Parathyroid adenoma (tissue), 2 donors: Measurements from ENCODE around the gene PITRM1.

Source experiments
- H2AFZ ChIP-seq: fragments of 300-600 bp; sonication (generic); one replicate; pipeline ENCODE4 v1.7.0; 2017; ENCODE audit warnings: antibody characterized with exemption, mild to moderate bottlenecking
- H3K27ac ChIP-seq: fragments of 300-600 bp; sonication (generic); one replicate; pipeline ENCODE4 v1.7.0; 2017
- H3K27me3 ChIP-seq: fragments of 300-600 bp; sonication (generic); one replicate; pipeline ENCODE4 v1.7.0; 2017; ENCODE audit warnings: low read length; ENCODE audit not compliant: control insufficient read depth, insufficient read depth
- H3K36me3 ChIP-seq: fragments of 300-600 bp; sonication (generic); one replicate; pipeline ENCODE4 v1.7.0; 2017; ENCODE audit warnings: low read length; ENCODE audit not compliant: control insufficient read depth, insufficient read depth
- H3K4me1 ChIP-seq: fragments of 300-600 bp; sonication (generic); one replicate; pipeline ENCODE4 v1.7.0; 2017; ENCODE audit warnings: control low read depth
- H3K4me2 ChIP-seq: fragments of 300-600 bp; sonication (generic); one replicate; pipeline ENCODE4 v1.7.0; 2017; ENCODE audit warnings: low read length
- H3K4me3 ChIP-seq: fragments of 300-600 bp; sonication (generic); one replicate; pipeline ENCODE4 v1.7.0; 2017; ENCODE audit warnings: low read depth, low read length
- H3K79me2 ChIP-seq: fragments of 300-600 bp; sonication (generic); one replicate; pipeline ENCODE4 v1.7.0; 2017; ENCODE audit warnings: control low read depth
- H3K9ac ChIP-seq: fragments of 300-600 bp; sonication (generic); one replicate; pipeline ENCODE4 v1.7.0; 2017; ENCODE audit warnings: mild to moderate bottlenecking
- H3K9me3 ChIP-seq: fragments of 300-600 bp; sonication (generic); one replicate; pipeline ENCODE4 v1.7.0; 2017; ENCODE audit warnings: low read length; ENCODE audit not compliant: control insufficient read depth
- TF ChIP-seq, protein P1 (sequence below): fragments of 300-600 bp; sonication (generic); IDR thresholded peaks from one replicate; pipeline ENCODE4 v1.7.0; 2017; ENCODE audit warnings: antibody characterized with exemption, mild to moderate bottlenecking
- donor health status: primary hyperparathyroidism.

The PITRM1 gene

DNA sequence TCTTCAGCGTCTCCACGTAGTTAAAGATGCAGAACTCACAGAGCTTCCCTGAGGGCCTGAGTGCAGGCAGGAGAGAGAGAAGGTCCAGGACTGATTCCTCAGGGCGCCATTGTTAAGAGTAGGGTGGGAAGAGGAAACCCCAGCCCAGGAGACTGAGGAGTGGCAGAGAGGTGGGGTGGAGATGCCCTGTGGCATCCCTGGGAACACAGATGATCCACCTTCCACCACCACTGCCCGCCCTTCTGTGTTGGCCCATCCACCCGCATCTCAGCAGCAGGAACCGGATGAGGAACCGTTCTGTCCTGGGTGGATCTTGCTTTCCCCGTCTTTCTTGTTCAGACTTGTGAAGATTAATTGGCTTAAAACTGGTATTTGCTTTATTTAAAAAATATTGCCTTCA, 56.9 kb downstream of the PITRM1 start:
- Histone ChIP-seq H3K9me3 (no peaks in the 10 kb centered on the region), H3K79me2 (no peaks in the 10 kb centered on the region), H3K4me2 (no peak overlapping the region), H3K4me3 (no peak overlapping the region), H2AFZ (no peak overlapping the region), H3K27ac (no peak overlapping the region), H3K4me1 (no peaks in the 10 kb centered on the region), H3K9ac (no peak overlapping the region), H3K27me3 (no peaks in the 10 kb centered on the region), H3K36me3 (no peaks in the 10 kb centered on the region)
- TF ChIP-seq, protein P1, sequence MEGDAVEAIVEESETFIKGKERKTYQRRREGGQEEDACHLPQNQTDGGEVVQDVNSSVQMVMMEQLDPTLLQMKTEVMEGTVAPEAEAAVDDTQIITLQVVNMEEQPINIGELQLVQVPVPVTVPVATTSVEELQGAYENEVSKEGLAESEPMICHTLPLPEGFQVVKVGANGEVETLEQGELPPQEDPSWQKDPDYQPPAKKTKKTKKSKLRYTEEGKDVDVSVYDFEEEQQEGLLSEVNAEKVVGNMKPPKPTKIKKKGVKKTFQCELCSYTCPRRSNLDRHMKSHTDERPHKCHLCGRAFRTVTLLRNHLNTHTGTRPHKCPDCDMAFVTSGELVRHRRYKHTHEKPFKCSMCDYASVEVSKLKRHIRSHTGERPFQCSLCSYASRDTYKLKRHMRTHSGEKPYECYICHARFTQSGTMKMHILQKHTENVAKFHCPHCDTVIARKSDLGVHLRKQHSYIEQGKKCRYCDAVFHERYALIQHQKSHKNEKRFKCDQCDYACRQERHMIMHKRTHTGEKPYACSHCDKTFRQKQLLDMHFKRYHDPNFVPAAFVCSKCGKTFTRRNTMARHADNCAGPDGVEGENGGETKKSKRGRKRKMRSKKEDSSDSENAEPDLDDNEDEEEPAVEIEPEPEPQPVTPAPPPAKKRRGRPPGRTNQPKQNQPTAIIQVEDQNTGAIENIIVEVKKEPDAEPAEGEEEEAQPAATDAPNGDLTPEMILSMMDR, result no peak

DNA sequence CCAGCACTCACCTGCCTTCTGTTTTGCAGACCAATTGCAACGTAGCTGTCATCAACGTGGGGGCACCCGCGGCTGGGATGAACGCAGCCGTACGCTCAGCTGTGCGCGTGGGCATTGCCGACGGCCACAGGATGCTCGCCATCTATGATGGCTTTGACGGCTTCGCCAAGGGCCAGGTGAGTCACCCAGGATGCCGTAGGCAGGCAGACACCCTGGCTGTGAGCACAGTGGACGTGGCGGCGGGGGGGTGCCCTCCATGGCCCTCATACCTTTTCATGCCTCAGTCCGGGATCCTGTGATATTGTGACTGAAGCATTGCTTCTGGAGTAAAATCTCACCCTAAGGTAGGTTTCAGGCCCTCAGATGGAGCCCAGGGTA, 59.2 kb downstream of the PITRM1 start:
- H3K9me3 ChIP-seq, result no peaks in the 10 kb centered on the region
- no peak overlapping the region for H3K4me2 ChIP-seq
- no peaks in the 10 kb centered on the region for H3K36me3 ChIP-seq
- no peak overlapping the region for H2AFZ ChIP-seq
- H3K27me3 ChIP-seq, result no peaks in the 10 kb centered on the region
- no peak overlapping the region for H3K9ac ChIP-seq
- no peaks in the 10 kb centered on the region for H3K79me2 ChIP-seq
- no peaks in the 10 kb centered on the region for H3K4me1 ChIP-seq
- H3K4me3 ChIP-seq, result no peak overlapping the region
- TF ChIP-seq, protein P1, result no peak
- no peak overlapping the region for H3K27ac ChIP-seq

DNA sequence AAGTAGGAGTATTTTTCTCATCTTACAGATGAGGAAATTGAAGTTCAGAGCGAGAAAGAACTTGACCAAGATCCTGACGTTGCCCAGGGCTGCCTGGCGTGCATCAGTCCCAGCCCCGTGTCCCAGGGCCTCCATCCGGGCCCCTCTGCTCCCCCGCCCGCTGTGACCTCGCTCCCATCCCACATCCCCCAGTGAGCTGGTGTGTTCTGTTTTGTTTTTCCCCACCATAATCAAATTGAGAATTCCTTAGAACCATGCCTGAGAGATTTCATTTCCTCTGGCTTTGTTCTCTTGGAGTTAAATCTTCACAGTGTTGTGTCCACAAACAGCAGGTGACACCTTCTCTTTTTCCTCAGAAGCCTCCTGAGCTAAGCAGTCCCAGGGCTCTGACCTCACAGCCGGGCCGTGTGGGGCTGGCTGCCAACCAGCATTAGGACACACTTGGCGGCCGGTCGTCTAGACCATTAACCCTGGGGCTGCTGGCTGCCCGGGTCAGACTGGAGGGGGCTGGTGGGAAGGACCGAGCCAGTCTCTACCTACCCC, 60.9 kb downstream of the PITRM1 start:
- no peak overlapping the region for H3K27ac ChIP-seq
- no peaks in the 10 kb centered on the region for H3K4me1 ChIP-seq
- no peaks in the 10 kb centered on the region for H3K9me3 ChIP-seq
- H3K36me3 ChIP-seq, result no peaks in the 10 kb centered on the region
- no peak overlapping the region for H2AFZ ChIP-seq
- H3K4me3 ChIP-seq, result no peak overlapping the region
- no peak overlapping the region for H3K9ac ChIP-seq
- no peaks in the 10 kb centered on the region for H3K27me3 ChIP-seq
- TF ChIP-seq, protein P1, result no peak
- no peak overlapping the region for H3K4me2 ChIP-seq
- no peaks in the 10 kb centered on the region for H3K79me2 ChIP-seq

DNA sequence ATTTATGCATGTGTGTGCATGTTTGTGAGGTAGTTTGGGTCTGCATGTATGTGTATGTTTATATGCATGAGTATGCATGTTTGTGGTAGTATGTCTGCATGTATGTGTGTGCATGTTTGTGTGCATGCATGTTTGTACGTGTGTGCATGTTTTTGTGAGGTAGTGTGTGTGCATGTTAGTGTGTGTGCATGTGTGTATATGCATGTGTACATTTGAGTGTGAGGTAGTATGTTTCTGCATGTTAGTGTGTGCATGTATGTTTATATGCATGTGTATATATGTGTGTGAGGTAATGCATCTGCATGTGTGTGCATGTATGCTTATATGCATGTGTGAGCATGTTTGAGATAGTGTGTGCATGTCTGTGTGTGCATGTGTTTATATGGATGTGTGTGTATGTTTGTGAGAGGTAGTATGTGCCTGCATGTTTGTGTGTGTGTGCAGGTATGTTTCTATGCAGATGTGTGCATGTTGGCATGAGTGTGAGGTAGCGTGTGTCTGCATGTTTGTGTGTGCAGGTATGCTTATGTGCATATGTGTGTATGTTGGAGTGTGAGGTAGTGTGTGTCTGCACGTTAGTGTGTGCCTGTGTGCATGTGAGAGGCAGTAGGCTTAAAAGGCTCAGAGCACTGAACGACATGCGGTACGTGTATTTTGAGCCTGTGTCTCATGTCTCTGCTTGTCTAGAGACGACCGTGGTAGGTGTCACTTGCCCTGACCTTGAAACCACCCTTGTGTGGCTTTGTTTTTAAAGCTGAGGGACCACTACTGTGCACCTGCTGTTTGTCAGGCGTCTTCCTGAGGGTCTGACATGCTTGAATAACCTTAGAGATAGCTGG, 61.6 kb downstream of the PITRM1 start:
- Histone ChIP-seq H3K27ac (no peak overlapping the region), H3K9me3 (no peaks in the 10 kb centered on the region), H3K79me2 (no peaks in the 10 kb centered on the region)

More for the DNA sequence above, 61.6 kb downstream of the PITRM1 start:
- TF ChIP-seq, protein P1, result no peak
- H2AFZ ChIP-seq, result no peak overlapping the region
- H3K27me3 ChIP-seq, result no peaks in the 10 kb centered on the region
- H3K4me3 ChIP-seq, result no peak overlapping the region
- no peaks in the 10 kb centered on the region for H3K36me3 ChIP-seq
- no peaks in the 10 kb centered on the region for H3K4me1 ChIP-seq
- no peak overlapping the region for H3K4me2 ChIP-seq
- H3K9ac ChIP-seq, result no peak overlapping the region
